Ectodermal cell (in vitro differentiated cells): Measurements from ENCODE around the gene NBDY.
"Not testable (repeated sequence)": the region's sequence is repeated elsewhere in the genome, so short reads cannot be mapped to it uniquely, and the experiment has no call there.

Source experiments
- H3K27ac ChIP-seq: 2 replicates; pipeline ENCODE4 v1.7.0; 2013; ENCODE audit warnings: mild to moderate bottlenecking, low read depth, low read length; ENCODE audit not compliant: insufficient read depth, poor library complexity, severe bottlenecking
- H3K27me3 ChIP-seq: 2 replicates; pipeline ENCODE4 v1.7.0; 2013; ENCODE audit warnings: mild to moderate bottlenecking, low read length; ENCODE audit not compliant: insufficient read depth, control insufficient read depth, poor library complexity, severe bottlenecking
- H3K36me3 ChIP-seq: one replicate; pipeline ENCODE4 v1.7.0; 2013; ENCODE audit warnings: low read length; ENCODE audit not compliant: control insufficient read depth, insufficient read depth
- H3K4me1 ChIP-seq: one replicate; pipeline ENCODE4 v1.7.0; 2013; ENCODE audit warnings: low read length; ENCODE audit not compliant: control insufficient read depth, insufficient read depth
- H3K4me3 ChIP-seq: 2 replicates; pipeline ENCODE4 v1.7.0; 2013; ENCODE audit warnings: low read depth, low read length, control low read depth; ENCODE audit not compliant: insufficient read depth
- H3K9me3 ChIP-seq: 2 replicates; pipeline ENCODE4 v1.7.0; 2013; ENCODE audit warnings: mild to moderate bottlenecking, low read length, moderate library complexity; ENCODE audit not compliant: control insufficient read depth
- WGBS, 2 experiments: methylation state at CpG; one replicate each; pipeline ENCODE4 v1.1.7; 2013; ENCODE audit warnings: missing lambda C conversion rate in 2 of 2; 5-methylcytosine and 5-hydroxymethylcytosine counted together

The NBDY gene

GRCh38 chrX:56778099-56778923 is 49.3 kb downstream of the NBDY start:
- H3K4me1 ChIP-seq, H3K4me3 ChIP-seq, H3K36me3 ChIP-seq, H3K27ac ChIP-seq, H3K27me3 ChIP-seq, H3K9me3 ChIP-seq: not testable (repeated sequence)
- no CpG with 5 or more reads among the region's 32 CpGs for WGBS, 2 experiments

GRCh38 chrX:56778924-56779468 is 50.0 kb downstream of the NBDY start:
- not testable (repeated sequence) for H3K4me3 ChIP-seq, H3K9me3 ChIP-seq, H3K36me3 ChIP-seq, H3K27me3 ChIP-seq, H3K4me1 ChIP-seq, H3K27ac ChIP-seq
- no CpG with 5 or more reads among the region's 24 CpGs for WGBS, 2 experiments

- H3K36me3 ChIP-seq, H3K4me3 ChIP-seq, H3K27ac ChIP-seq, H3K4me1 ChIP-seq, H3K27me3 ChIP-seq, H3K9me3 ChIP-seq: not testable (repeated sequence)
- 95 to 97% methylated on average over 9 to 11 of the region's 22 CpGs for WGBS, 2 experiments
Measured at GRCh38 chrX:56780681-56781649, 51.9 kb downstream of the NBDY start.

GRCh38 chrX:56782352-56782751 is 53.3 kb downstream of the NBDY start:
- Histone ChIP-seq H3K27me3 (no peaks in the 10 kb centered on the region), H3K36me3 (no peaks in the 10 kb centered on the region), H3K4me1 (no peaks in the 10 kb centered on the region), H3K4me3 (no peak overlapping the region), H3K27ac (no peak overlapping the region), H3K9me3 (no peaks in the 10 kb centered on the region)
- WGBS, 2 experiments: 91 to 98% methylated on average over 2 of the region's 2 CpGs

GRCh38 chrX:56782791-56783449 is 53.9 kb downstream of the NBDY start:
- no peaks in the 10 kb centered on the region for H3K36me3 ChIP-seq
- 94 to 95% methylated on average over 17 of the region's 17 CpGs for WGBS, 2 experiments
- H3K27ac ChIP-seq: no peak overlapping the region
- H3K4me1 ChIP-seq: no peaks in the 10 kb centered on the region
- no peaks in the 10 kb centered on the region for H3K27me3 ChIP-seq
- no peak overlapping the region for H3K4me3 ChIP-seq
- no peaks in the 10 kb centered on the region for H3K9me3 ChIP-seq

- 91 to 94% methylated on average over 12 of the region's 12 CpGs for WGBS, 2 experiments
- Histone ChIP-seq H3K9me3 (no peaks in the 10 kb centered on the region), H3K27ac (no peak overlapping the region), H3K4me1 (no peaks in the 10 kb centered on the region), H3K36me3 (no peaks in the 10 kb centered on the region), H3K4me3 (no peak overlapping the region), H3K27me3 (no peaks in the 10 kb centered on the region)
Measured at GRCh38 chrX:56783450-56783831, 54.4 kb downstream of the NBDY start.

- 96 to 97% methylated on average over 8 to 9 of the region's 9 CpGs for WGBS, 2 experiments
- H3K36me3 ChIP-seq: no peaks in the 10 kb centered on the region
Measured at GRCh38 chrX:56783996-56784620, 55.1 kb downstream of the NBDY start.

GRCh38 chrX:56784666-56785065 is 55.6 kb downstream of the NBDY start:
- Histone ChIP-seq H3K36me3 (no peaks in the 10 kb centered on the region), H3K4me3 (no peak overlapping the region), H3K27me3 (no peaks in the 10 kb centered on the region), H3K27ac (no peak overlapping the region), H3K4me1 (no peaks in the 10 kb centered on the region), H3K9me3 (no peaks in the 10 kb centered on the region)
- 95 to 97% methylated on average over 14 of the region's 14 CpGs for WGBS, 2 experiments

More at GRCh38 chrX:56783996-56784620, 55.1 kb downstream of the NBDY start:
- H3K9me3 ChIP-seq: no peaks in the 10 kb centered on the region
- no peak overlapping the region for H3K4me3 ChIP-seq
- H3K27ac ChIP-seq: no peak overlapping the region
- no peaks in the 10 kb centered on the region for H3K27me3 ChIP-seq
- no peaks in the 10 kb centered on the region for H3K4me1 ChIP-seq

- 88 to 90% methylated on average over 6 to 7 of the region's 7 CpGs for WGBS, 2 experiments
- Histone ChIP-seq H3K4me3 (no peak overlapping the region), H3K9me3 (no peaks in the 10 kb centered on the region), H3K27ac (no peak overlapping the region), H3K36me3 (no peaks in the 10 kb centered on the region), H3K27me3 (no peaks in the 10 kb centered on the region), H3K4me1 (no peaks in the 10 kb centered on the region)
Measured at GRCh38 chrX:56785442-56785841, 56.4 kb downstream of the NBDY start.
